ENCODE results near the gene CLDN20.
"Not testable (repeated sequence)": the region's sequence is repeated elsewhere in the genome, so short reads cannot be mapped to it uniquely, and the experiment has no call there.

CLDN20 gene

DNA sequence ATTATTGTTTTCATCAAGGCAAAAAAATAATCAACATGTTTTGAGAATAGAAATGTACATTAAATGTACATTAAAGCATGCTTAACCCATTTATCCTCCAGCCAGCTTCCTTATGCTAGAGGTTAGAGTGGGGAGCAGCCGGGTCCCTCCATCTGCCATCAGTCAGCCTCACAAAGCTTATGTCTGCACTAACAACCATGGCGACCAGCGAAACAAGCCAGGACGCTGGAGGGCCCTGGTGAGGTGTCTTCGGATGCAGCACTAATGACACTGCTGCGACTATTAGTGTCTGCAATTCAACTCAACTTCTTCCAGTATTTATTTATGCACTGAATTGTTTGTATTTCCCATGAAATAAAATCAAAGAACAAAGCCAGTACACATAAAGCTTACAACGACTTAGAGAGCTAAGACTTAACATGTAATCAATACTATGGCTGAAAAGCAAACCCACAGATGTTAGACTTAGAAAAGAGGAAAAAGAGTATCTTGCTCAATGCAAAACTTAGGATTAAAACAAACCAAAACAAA lies 6.8 kb downstream of the CLDN20 start:
- DNase-seq = no peak

DNA sequence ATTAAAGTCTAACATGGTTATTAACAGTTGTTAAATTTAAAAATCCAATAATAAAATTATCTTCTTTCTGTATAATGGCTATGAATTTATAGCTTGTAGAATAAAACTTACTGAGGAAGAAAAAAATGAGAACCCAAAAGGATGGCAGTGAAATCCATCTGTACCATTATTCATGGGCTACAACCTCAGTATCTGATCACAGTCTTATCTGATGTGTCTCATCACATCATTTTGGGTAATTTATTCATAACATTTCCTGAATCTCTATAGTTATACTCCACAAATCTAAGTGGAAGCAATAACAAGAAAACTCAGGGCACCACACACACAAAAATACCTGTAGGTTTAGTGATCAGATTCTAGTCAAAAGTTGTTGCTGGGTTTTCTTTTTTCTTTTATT lies 7.3 kb downstream of the CLDN20 start:
- no peak for DNase-seq

DNA sequence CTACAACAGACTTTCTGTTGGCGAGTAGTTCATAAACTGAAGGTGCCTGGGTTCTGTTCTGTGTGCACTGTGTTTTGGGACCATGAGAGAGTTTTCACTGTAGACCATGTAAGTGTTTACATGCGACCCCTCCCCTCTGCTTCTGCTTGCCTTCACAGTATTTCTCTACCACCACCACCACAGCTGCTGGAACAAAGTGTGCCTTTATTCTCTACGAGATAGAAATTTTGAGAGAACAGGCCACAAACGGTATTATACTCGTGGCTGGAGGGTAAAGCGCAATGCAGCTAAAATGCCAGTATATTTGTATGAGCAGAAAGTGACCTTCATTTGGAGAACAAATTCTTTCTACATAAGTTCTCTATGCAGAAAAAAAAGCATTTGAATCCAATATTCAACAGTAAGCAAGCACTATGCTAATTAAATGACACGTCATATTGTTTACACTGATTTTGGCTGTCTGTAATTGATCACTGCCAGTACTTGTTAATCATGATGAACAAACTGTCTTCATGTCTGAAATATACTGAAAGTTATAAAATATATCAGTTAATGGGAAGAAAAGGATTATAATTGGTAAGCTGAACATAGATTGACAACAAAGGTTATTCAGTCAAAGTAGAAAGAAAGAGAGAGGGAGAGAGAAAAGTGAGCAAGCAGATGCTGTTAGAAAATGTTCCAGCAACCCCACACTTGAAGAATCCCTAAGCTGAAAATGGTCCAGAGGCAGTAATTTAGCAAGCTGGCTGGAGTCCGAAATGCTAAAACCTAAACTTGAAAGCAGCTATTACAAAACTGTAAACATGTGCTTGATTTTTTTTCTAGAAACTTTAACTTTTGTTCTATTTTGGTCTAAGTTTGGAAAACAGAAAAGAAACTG lies 8.8 kb downstream of the CLDN20 start:
- DNase-seq = no peak

DNA sequence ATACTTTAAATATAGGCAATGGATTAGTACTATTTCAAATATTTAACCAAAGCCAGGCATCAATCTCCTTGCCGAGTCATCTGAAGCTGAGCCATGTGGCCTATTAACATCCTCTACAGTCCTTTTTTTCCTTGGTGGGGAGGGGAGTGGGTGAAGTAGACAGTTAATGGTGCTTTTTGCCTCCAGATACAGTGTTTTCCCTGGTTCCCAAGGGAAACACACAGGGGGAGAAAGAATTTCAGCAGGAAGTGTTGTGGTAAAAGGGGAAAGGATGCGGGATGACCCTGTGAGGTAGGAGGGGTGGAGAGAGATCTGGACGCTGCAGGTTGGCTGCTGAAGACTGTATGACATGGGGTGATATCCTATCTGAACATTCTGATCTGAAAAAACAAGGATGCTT lies 9.6 kb downstream of the CLDN20 start:
- no peak for DNase-seq

GRCh38 chr6:155274106-155274505 lies 10.3 kb downstream of the CLDN20 start:
- no peak for DNase-seq

GRCh38 chr6:155274533-155274932 lies 10.7 kb downstream of the CLDN20 start:
- no peak for DNase-seq

DNA sequence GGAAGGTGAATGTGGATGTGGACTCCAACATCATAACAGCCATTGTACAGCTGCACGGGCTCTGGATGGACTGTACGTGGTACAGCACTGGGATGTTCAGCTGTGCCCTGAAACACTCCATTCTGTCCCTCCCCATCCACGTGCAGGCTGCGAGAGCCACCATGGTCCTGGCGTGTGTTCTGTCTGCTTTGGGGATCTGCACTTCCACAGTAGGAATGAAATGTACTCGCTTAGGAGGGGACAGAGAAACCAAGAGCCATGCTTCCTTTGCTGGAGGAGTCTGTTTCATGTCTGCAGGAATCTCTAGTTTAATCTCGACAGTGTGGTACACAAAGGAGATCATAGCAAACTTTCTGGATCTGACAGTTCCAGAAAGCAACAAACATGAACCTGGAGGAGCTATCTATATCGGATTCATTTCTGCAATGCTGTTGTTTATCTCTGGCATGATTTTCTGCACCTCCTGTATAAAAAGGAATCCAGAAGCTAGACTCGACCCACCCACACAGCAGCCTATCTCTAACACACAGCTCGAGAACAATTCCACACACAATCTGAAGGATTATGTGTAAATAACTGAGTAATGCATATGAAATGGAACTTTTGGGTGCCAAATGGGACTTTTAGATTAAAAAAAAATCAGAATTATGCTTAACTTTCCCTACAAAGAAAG lies 12.1 kb downstream of the CLDN20 start:
- no peak for DNase-seq

- no peak for DNase-seq
These were observed 12.8 kb downstream of the CLDN20 start for GRCh38 chr6:155276638-155277037.

DNA sequence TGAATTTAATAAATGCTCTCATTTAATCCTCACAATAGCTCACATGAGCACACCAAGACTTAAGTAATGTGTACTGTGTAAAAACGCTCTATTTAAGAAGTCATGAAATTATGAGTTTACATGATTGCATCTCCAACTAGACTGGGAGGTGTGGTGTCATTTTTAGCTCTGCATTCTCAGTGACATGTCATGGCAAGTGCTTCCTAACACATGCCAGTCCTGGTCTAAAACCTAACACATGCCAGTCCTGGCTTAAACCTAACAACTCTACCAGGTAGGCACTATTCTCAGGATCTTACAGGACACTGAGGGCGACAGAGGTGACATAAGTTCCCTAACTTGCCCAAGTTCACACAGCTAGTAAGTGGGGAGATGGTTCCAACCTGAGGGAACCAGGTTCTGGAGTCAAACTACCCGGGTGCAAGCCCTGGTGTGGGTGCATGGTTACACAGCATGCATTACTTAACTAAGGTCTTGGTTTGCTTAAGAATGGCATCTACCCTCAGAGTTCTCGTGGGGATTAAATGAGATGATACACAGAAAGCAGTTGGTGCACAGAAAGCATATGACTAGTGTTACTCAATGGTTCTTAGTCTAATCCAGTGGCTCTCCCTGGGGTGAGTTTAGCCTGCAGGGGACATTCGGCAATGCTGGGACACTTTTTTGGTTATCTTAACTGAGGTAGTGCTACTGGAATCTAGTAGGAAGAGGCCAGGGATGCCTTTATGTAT lies 14.7 kb downstream of the CLDN20 start:
- DNase-seq = no peak

DNA sequence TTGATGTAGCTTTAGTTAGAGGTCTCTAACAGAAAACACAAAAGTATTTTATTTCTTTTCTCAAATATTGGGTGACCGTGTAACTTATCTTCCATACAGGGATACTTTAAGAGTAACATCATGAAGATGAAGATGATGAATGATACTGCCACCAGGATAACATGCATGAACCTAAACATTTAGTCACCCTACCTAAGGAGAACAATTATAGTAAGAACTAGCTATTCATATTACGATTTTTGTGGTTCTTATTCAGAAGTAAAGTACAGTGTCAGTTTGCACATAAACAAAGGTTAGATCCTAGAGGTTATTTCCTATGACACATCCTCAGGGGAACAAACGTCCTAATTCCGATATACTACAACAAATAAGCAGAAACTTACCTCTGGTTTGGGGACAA lies 21.0 kb downstream of the CLDN20 start:
- DNase-seq = no peak

DNA sequence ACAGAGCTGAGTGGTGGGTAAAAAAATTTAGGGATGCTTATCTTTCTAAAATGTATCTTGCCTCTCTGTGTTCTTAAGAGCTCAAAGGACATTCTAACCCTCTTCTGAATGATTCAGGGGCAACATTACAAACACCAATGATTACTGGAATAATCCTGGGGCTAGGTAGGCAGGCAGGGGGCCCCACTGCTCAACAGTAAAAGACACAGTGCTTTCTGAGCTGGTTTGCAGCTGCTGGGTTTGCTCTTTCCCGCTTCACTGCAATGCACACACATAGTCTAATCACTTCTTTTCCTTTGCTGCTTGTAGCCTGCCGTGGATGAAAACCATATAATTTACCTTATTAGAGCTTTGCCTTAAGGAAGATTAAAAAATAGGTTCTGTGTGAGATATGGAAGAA lies 23.9 kb downstream of the CLDN20 start:
- no peak for DNase-seq

GRCh38 chr6:155290491-155290890 lies 26.7 kb downstream of the CLDN20 start:
- DNase-seq = no peak

- no peak for DNase-seq
These were observed 27.5 kb downstream of the CLDN20 start for GRCh38 chr6:155291291-155291690.

- DNase-seq = no peak
These were observed 28.9 kb downstream of the CLDN20 start for GRCh38 chr6:155292711-155293110.

DNA sequence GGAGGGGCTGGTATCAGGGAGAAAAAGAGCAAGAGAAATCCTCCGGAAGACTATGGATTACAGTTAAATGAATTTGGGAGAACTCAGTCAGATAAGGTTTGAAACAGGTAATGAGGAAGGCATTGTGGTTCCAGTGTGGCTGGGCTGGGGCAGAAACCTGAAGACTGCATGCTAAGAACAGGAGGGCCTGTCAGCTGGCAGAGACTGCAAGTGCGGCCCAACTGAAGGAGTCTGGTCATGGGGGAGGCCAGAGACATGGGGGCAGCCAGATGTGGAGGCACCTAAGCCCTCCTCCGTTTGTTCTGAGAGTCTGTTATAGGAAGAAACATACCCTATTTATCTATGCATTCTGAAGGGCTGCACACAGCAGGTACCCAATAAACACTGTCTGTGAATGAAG lies 33.9 kb downstream of the CLDN20 start:
- DNase-seq = no peak

DNA sequence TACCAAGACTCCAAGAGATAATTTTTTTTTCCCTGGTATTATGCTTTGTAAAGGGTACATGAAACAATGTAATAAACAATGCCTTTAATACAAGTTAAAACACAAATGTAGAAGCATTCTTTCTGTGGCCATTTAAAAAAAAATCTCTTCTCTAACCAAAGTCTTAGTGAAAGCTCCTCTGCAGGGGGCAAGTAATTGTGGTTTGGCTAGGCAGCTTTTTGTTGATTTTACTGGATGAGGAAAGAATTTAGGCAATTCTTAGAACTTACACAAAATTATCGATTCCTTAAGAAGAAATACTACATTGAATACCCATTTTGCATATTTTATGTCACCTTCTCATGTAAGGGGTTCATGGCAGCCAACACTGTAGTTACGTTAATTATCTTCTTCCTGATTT lies 38.1 kb downstream of the CLDN20 start:
- DNase-seq = no peak

GRCh38 chr6:155303361-155303870 lies 39.6 kb downstream of the CLDN20 start:
- no peak for DNase-seq

DNA sequence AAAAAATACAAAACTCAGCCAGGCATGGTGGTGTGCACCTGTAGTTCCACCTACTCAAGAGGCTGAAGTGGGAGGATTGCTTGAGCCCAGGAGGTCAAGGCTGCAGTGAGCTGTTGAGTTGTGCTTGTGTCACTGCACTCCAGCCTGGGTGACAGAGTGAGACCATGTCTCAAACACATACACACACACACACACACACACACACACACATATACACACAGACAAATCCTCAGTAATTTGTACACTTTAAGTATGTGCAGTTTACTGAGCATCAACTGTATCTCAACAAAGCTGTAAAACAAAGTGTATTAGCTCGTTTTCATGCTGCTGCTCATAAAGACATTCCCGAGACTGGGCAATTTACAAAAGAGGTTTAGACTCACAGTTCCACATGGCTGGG lies 43.1 kb downstream of the CLDN20 start:
- no peak for DNase-seq

GRCh38 chr6:155309150-155309549 lies 45.3 kb downstream of the CLDN20 start:
- no peak for DNase-seq

DNA sequence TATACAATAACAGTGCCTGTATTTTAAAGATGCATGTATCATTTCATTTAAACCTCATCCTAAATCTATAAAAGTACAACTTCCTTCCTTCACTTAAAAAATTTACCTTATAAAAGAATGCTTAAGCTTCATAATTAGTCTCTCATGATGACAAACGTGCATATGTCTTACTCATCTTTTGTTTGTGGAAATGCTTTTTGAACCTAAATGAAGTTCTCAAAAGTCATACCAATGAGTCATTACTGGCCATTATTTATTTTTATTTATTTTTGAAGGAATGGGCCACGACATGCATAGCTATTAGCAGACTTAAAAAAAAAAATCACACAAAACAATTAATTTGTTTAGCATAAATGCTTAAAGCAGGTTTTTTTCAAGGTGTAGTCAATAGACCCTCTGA lies 46.8 kb downstream of the CLDN20 start:
- DNase-seq = no peak

GRCh38 chr6:155311086-155311485 lies 47.3 kb downstream of the CLDN20 start:
- DNase-seq = no peak

DNA sequence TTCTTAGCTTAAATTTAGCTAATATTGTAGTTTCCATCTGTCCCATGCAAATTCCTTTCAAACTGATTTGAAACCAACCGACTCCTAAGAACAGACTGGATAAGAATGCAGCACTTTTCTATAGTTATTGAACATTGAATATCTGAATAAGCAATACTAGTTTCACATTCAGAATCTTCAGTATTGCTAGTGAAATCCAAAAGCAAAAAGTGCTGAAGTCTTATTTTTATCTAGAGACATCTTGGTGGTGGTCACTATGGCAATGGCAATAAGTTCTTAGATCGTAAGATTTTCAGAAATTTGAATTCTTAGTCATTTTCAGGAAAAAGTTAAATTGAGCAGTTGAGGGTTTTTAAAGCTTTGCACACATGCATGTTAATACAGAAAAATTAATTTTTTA lies 47.8 kb downstream of the CLDN20 start:
- DNase-seq = no peak

DNA sequence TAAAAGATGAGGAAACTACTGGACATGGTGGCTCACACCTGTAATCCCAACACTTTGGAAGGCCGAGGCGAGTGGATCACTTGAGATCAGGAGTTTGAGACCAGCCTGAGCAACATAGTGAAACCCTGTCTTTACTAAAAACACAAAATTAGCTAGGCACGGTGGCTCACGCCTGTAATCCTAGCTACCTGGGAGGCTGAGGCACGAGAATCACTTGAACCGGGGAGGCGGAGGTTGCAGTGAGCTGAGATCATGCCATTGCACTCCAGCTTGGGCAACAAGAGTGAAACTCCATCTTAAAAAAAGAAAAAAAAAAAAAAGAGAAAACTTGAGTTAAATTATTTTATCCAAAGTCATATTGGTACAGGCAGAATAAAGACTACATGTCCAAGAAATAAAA lies 49.1 kb downstream of the CLDN20 start:
- not testable (repeated sequence) for DNase-seq
